ENCODE measurements around the gene SLC9A8.

SLC9A8 gene

GRCh38 chr20:49852522-49853080 lies 40.0 kb downstream of the SLC9A8 start:
- no peak for DNase-seq (ENCODE audit: low read depth in 1 of 2, low spot score in 1 of 2)
- no peak overlapping the region for H3K4me3 ChIP-seq (replicated peaks; ENCODE audit: insufficient read depth, low read length)
- no peaks in the 10 kb centered on the region for H3K27me3 ChIP-seq (ENCODE audit: insufficient read depth, poor library complexity, severe bottlenecking)
- no peak overlapping the region for H3K27ac ChIP-seq (replicated peaks)
- TF ChIP-seq, protein P1, sequence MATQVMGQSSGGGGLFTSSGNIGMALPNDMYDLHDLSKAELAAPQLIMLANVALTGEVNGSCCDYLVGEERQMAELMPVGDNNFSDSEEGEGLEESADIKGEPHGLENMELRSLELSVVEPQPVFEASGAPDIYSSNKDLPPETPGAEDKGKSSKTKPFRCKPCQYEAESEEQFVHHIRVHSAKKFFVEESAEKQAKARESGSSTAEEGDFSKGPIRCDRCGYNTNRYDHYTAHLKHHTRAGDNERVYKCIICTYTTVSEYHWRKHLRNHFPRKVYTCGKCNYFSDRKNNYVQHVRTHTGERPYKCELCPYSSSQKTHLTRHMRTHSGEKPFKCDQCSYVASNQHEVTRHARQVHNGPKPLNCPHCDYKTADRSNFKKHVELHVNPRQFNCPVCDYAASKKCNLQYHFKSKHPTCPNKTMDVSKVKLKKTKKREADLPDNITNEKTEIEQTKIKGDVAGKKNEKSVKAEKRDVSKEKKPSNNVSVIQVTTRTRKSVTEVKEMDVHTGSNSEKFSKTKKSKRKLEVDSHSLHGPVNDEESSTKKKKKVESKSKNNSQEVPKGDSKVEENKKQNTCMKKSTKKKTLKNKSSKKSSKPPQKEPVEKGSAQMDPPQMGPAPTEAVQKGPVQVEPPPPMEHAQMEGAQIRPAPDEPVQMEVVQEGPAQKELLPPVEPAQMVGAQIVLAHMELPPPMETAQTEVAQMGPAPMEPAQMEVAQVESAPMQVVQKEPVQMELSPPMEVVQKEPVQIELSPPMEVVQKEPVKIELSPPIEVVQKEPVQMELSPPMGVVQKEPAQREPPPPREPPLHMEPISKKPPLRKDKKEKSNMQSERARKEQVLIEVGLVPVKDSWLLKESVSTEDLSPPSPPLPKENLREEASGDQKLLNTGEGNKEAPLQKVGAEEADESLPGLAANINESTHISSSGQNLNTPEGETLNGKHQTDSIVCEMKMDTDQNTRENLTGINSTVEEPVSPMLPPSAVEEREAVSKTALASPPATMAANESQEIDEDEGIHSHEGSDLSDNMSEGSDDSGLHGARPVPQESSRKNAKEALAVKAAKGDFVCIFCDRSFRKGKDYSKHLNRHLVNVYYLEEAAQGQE (IDR thresholded peaks at IDR 0.05; ENCODE audit: insufficient replicate concordance, low read depth): no peak
- TF ChIP-seq SPI1 (IDR thresholded peaks at IDR 0.05; ENCODE audit: borderline replicate concordance, low read depth): no peak
- no peak for TF ChIP-seq GABPA (IDR thresholded peaks at IDR 0.05; ENCODE audit: low read depth)
- TF ChIP-seq CTCF (IDR thresholded peaks at IDR 0.05; ENCODE audit: insufficient read depth, low read length): no peak
- TF ChIP-seq POLR2AphosphoS5 (IDR thresholded peaks at IDR 0.05; ENCODE audit: low read depth): no peak

DNA sequence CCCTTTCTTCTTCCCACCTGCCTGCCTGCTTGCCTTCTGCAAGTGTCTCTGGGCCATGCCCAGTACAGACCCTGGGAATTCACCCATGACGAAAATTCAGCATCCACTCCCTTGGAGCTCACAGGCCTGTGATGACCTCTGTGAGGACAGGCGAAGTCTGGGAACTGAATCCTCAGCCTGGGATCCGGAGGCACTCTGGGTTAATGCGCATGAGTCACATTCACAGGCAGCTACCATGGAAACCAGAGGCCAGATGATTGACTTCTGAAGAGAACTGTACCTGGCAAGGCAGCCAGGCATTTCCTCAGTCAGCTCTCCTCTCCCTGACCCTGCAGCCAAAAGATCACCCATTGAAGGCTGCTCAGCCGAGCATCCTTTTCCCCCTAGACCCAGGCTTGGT lies 41.0 kb downstream of the SLC9A8 start:
- no peak overlapping the region for H3K4me3 ChIP-seq (replicated peaks; ENCODE audit: insufficient read depth, low read length)
- TF ChIP-seq POLR2AphosphoS5 (IDR thresholded peaks at IDR 0.05; ENCODE audit: low read depth) (no peak), SPI1 (IDR thresholded peaks at IDR 0.05; ENCODE audit: borderline replicate concordance, low read depth) (no peak), GABPA (IDR thresholded peaks at IDR 0.05; ENCODE audit: low read depth) (no peak), CTCF (IDR thresholded peaks at IDR 0.05; ENCODE audit: insufficient read depth, low read length) (no peak)
- TF ChIP-seq, protein P1 (IDR thresholded peaks at IDR 0.05; ENCODE audit: insufficient replicate concordance, low read depth): no peak
- no peak overlapping the region for H3K27ac ChIP-seq (replicated peaks)
- DNase-seq (ENCODE audit: low read depth in 1 of 2, low spot score in 1 of 2): no peak
- no peaks in the 10 kb centered on the region for H3K27me3 ChIP-seq (ENCODE audit: insufficient read depth, poor library complexity, severe bottlenecking)

GRCh38 chr20:49854190-49854875 lies 41.7 kb downstream of the SLC9A8 start:
- no peak overlapping the region for H3K4me3 ChIP-seq (replicated peaks; ENCODE audit: insufficient read depth, low read length)
- H3K27ac ChIP-seq (replicated peaks): no peak overlapping the region
- no peaks in the 10 kb centered on the region for H3K27me3 ChIP-seq (ENCODE audit: insufficient read depth, poor library complexity, severe bottlenecking)
- TF ChIP-seq CTCF (IDR thresholded peaks at IDR 0.05; ENCODE audit: insufficient read depth, low read length) (no peak), SPI1 (IDR thresholded peaks at IDR 0.05; ENCODE audit: borderline replicate concordance, low read depth) (no peak), POLR2AphosphoS5 (IDR thresholded peaks at IDR 0.05; ENCODE audit: low read depth) (no peak)
- TF ChIP-seq, protein P1 (IDR thresholded peaks at IDR 0.05; ENCODE audit: insufficient replicate concordance, low read depth): no peak
- DNase-seq (ENCODE audit: low read depth in 1 of 2, low spot score in 1 of 2): no peak

Data from HL-60 (cell line).